ENCODE measurements around the gene APOC3. TPM values are rescaled to one million over a fixed set of nuclear protein-coding genes. Genes with fewer than 3 reads are reported as not detected.
A peak's percentile ranks its signal among the peaks of the same experiment; 100 is the strongest.

APOC3 gene
- total and polyA plus RNA-seq, 9 of the 15 experiments (the other 6 are each of a cell fraction or from before 2014, with no cell fraction given): 1.1 TPM; not detected in 8

GRCh38 chr11:116852261-116853031 lies 22.7 kb downstream of the APOC3 start (continued):
- no peak for TF ChIP-seq TFE3 (CRISPR knock-in tag; IDR thresholded peaks at IDR 0.05)
- no peak for TF ChIP-seq ATF7 (IDR thresholded peaks at IDR 0.05)
- no peak for TF ChIP-seq JUN (IDR thresholded peaks at IDR 0.05; ENCODE audit: borderline replicate concordance, low read depth, low read length)
- TF ChIP-seq JUN (CRISPR knock-in tag; IDR thresholded peaks at IDR 0.05; ENCODE audit: borderline replicate concordance): no peak
- TF ChIP-seq MYC (IDR thresholded peaks at IDR 0.05; ENCODE audit: low read depth, low read length): no peak
- TF ChIP-seq MYC (CRISPR knock-in tag; IDR thresholded peaks at IDR 0.05; ENCODE audit: borderline replicate concordance, low read depth): no peak
- no peak for TF ChIP-seq ZNF133 (CRISPR knock-in tag; IDR thresholded peaks at IDR 0.05)
- no peak for TF ChIP-seq STAG1 (CRISPR knock-in tag; IDR thresholded peaks at IDR 0.05; ENCODE audit: borderline replicate concordance)
- TF ChIP-seq PBX2 (CRISPR knock-in tag; IDR thresholded peaks at IDR 0.05; ENCODE audit: low read depth): no peak
- peak; percentile 67 for TF ChIP-seq PBX2 (tag; conservative IDR thresholded peaks at IDR 0.05; ENCODE audit: low read depth)
- no peak for TF ChIP-seq BRD4 (IDR thresholded peaks at IDR 0.05)
- TF ChIP-seq TAF1 (IDR thresholded peaks at IDR 0.05; ENCODE audit: control insufficient read depth, extremely low read depth, insufficient read depth, low read length, severe bottlenecking): no peak
- TF ChIP-seq NFATC3 (IDR thresholded peaks at IDR 0.05): no peak
- no peak for TF ChIP-seq PRMT5 (CRISPR knock-in tag; IDR thresholded peaks at IDR 0.05)
- no peak for TF ChIP-seq ZNF143 (CRISPR knock-in tag; IDR thresholded peaks at IDR 0.05)
- no peak for TF ChIP-seq PHTF2 (CRISPR knock-in tag; IDR thresholded peaks at IDR 0.05)
- TF ChIP-seq HMBOX1 (IDR thresholded peaks at IDR 0.05): peak; percentile 67
- TF ChIP-seq KDM1A (IDR thresholded peaks at IDR 0.05): peak; percentile 46 to 69; a peak in 3 of 4 replicates
- no peak for TF ChIP-seq POLR3G (IDR thresholded peaks at IDR 0.05; ENCODE audit: extremely low read depth, insufficient read length, insufficient replicate concordance)
- TF ChIP-seq NEUROD1 (IDR thresholded peaks at IDR 0.05; ENCODE audit: borderline replicate concordance, low read depth, low read length, partially characterized antibody): no peak
- no peak for TF ChIP-seq SAFB (IDR thresholded peaks at IDR 0.05; ENCODE audit: borderline replicate concordance, low read depth, low read length)
- 0 out of 2 replicates have a peak, but pooled peaks have one; percentile 16 for TF ChIP-seq PKNOX1 (IDR thresholded peaks at IDR 0.05)
- TF ChIP-seq MAFG (tag; conservative IDR thresholded peaks at IDR 0.05): peak; percentile 79

Data from K562 (cell line).